GM12875 (cell line): ENCODE data around the gene PGAP1.

ENCODE experiments used
- H3K4me3 ChIP-seq: one replicate; pipeline ENCODE4 v1.5.1; 2011; ENCODE audit warnings: low read depth, low read length, control low read depth
- TF ChIP-seq, protein P1 (sequence below): IDR thresholded peaks from 2 replicates; pipeline ENCODE4 v1.5.1; 2011; ENCODE audit warnings: low read depth, mild to moderate bottlenecking, control low read depth, inconsistent platforms, low read length, moderate library complexity, borderline replicate concordance; ENCODE audit not compliant: insufficient read depth

PGAP1 gene

DNA sequence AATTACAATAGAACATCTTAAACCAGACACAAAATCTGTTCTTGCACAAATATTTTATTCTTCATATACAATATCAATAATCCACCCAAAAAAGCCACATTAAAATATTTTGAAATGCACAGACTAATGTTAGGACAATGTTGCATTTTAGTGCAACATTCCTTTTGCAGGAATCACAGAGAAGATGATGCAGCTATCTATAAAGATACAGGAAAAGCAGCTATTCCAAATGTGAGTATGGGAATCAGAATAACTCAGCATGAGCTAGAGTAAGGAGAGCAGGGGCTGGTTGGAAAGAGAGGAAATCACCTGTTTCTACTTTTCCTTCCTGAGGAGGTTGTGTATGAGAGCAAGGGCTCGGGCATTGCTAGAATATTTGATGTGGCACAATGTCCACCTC lies 122.1 kb downstream of the PGAP1 start:
- TF ChIP-seq, protein P1, sequence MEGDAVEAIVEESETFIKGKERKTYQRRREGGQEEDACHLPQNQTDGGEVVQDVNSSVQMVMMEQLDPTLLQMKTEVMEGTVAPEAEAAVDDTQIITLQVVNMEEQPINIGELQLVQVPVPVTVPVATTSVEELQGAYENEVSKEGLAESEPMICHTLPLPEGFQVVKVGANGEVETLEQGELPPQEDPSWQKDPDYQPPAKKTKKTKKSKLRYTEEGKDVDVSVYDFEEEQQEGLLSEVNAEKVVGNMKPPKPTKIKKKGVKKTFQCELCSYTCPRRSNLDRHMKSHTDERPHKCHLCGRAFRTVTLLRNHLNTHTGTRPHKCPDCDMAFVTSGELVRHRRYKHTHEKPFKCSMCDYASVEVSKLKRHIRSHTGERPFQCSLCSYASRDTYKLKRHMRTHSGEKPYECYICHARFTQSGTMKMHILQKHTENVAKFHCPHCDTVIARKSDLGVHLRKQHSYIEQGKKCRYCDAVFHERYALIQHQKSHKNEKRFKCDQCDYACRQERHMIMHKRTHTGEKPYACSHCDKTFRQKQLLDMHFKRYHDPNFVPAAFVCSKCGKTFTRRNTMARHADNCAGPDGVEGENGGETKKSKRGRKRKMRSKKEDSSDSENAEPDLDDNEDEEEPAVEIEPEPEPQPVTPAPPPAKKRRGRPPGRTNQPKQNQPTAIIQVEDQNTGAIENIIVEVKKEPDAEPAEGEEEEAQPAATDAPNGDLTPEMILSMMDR: no peak
- no peak overlapping the region for H3K4me3 ChIP-seq

DNA sequence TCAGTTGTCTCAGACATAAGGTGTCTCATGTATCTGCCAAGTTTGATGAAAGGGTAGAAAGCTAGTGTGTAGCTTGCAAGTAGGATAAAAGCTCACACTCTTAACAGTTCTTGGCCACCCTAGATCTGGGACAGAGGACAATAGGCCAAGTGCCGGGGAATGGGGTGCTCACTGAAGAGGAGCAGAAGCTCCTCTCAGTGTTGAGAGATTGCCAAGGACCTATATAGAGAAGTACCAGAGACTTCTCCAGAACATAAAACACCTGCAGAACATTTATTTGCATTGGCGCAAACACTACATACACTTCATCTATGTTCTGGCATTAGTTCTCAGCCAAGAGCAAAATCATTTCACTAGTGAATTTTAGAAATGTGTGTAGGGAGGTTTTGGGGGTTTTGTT lies 124.1 kb downstream of the PGAP1 start:
- TF ChIP-seq, protein P1: no peak
- no peak overlapping the region for H3K4me3 ChIP-seq

DNA sequence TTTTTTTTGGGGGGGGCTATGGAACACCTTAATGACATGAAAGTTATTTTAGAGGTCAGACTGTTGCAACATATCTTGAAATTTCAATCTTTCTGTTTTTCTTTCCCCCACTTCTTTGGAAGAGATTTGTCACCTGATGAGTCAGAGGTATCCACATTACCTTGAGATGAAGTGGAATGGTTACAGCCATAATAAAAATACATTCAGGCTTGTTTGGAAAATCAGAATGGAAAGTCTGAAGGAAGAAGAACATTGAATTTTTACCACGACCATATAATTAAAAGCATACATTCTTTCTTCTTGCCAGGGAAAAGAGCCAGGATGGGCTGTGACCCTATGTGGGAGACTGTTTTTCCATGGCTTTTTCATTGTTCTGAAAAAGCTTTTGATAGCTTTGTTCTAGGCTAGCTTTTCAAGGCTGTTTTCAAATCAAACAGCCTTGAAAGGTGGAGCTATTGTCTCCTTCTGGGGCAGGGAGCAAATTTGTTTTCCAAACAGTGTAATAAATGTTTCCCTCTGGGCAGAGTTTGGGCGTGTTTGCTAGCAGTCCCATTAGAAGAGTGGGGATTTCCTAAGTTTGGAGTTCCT lies 124.7 kb downstream of the PGAP1 start:
- TF ChIP-seq, protein P1: no peak
- H3K4me3 ChIP-seq: no peak overlapping the region

DNA sequence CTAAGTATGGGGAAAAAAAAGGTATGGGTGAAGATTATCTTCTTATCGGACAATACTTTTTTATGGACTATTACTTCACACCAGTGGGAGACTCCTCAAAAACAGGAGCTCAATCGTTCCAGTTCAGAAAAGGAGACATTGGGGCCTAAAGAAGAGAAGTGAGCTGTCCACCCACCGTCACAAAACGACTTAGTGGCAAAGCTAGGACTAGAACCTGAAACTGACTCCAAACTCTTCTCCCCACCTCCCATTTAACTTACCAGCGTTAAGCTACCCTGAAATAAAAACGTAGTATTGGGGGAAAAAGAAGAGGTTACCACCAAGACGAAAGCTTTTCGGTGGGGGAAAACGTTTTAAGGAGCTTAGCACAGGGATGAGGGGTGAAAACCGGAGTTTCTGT lies 127.5 kb downstream of the PGAP1 start:
- H3K4me3 ChIP-seq: peak overlapping the region; percentile 61
- TF ChIP-seq, protein P1: no peak

DNA sequence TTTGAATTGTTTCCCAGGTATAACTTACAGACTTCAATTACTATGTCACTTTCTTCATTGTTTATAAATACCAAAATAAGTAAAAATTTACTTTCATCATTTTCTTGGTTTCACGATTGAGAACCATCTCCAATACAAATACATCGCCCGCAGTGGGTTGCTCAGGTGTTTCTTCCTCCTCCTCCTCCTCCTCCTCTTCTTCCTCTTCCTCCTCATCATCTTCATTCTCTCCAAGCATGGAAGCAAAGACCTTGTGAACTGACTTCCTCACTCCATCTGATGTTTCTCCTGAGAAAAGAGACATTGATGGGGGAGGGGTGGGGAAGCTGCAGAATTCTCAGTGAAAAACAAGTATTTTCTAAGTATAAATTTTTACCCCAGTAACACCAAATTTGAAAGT lies 133.6 kb downstream of the PGAP1 start:
- H3K4me3 ChIP-seq: no peak overlapping the region
- TF ChIP-seq, protein P1: no peak

DNA sequence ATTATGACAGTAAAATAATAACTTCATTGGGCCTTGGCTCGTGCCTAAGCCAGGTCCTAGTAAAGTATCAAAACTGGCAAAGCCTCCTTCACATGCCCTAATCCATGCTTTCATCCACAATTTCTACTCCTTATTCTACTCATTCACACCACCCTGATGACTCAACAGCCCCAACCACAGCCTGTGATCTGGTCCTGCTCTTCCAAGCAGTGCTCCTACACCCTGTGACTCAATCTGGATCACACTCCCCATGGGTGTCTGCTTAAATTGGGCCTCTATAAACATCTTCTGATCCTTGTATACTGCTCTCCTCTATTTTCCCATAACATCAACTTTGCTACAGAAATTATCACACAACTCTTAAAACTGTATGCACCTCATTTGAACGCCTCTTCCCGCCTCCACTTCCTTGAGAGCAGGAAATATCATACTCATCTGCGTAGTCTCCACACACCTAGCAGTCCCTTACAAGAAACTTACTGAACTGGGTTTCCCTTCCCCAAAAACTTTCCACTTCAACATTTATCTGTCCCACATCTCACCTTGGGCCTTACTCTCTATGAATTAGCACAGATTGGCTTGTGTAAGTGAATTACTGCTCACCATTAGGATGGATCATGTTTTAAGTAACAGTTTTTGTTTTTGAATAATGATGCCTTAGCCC lies 142.9 kb downstream of the PGAP1 start:
- TF ChIP-seq, protein P1: no peak
- no peak overlapping the region for H3K4me3 ChIP-seq
